K562 (cell line): ENCODE measurements around the gene NRAP. TPM values are rescaled to one million over a fixed set of nuclear protein-coding genes. Genes with fewer than 3 reads are reported as not detected.

Source experiments
- ARID3A ChIP-seq: IDR thresholded peaks from 2 replicates; pipeline ENCODE4 v1.6.1; 2012; ENCODE audit warnings: low read depth, low read length, improper control_type of control experiment, borderline replicate concordance
- CEBPB ChIP-seq: fragments of 450-650 bp; IDR thresholded peaks from 2 replicates; pipeline ENCODE4 v1.6.1; 2016; ENCODE audit warnings: missing genetic modification characterization, missing compliant biosample characterization
- DLX4 ChIP-seq: fragments of 250-450 bp; sonication (Bioruptor Pico); IDR thresholded peaks from 2 replicates; pipeline ENCODE4 v1.6.1; 2021; ENCODE audit warnings: mild to moderate bottlenecking
- GTF2B ChIP-seq: IDR thresholded peaks from 2 replicates; pipeline ENCODE4 v1.6.1; 2011; ENCODE audit not compliant: insufficient read length; ENCODE audit errors: extremely low read depth
- HNRNPH1 ChIP-seq: fragments of 200-400 bp; formaldehyde crosslinking; optimal IDR thresholded peaks from 2 replicates; pipeline ENCODE3; 2017; ENCODE audit warnings: low read depth, mild to moderate bottlenecking, low read length, moderate library complexity
- JUND ChIP-seq, 2 experiments: IDR thresholded peaks; 2 replicates in 1 of 2; 3 replicates in 1 of 2; pipeline ENCODE4 v1.6.1; 2011; ENCODE audit warnings: borderline replicate concordance in 2 of 2, low read depth in 2 of 2, low read length in 2 of 2, improper control_type of control experiment in 1 of 2, missing biosample characterization in 1 of 2, missing genetic modification characterization in 1 of 2, missing genetic modification reagents in 1 of 2
- KLF1 ChIP-seq: fragments of 450-650 bp; IDR thresholded peaks from 2 replicates; pipeline ENCODE4 v1.6.1; 2016; ENCODE audit warnings: missing genetic modification characterization, missing compliant biosample characterization
- MAFG ChIP-seq: fragments of 450-650 bp; conservative IDR thresholded peaks from 2 replicates; pipeline ENCODE4 v1.6.1; 2016; ENCODE audit warnings: missing genetic modification characterization, missing compliant biosample characterization
- NBN ChIP-seq: fragments of 450-650 bp; IDR thresholded peaks from 2 replicates; pipeline ENCODE4 v1.6.1; 2016; ENCODE audit warnings: low read depth, mild to moderate bottlenecking
- NCOA2 ChIP-seq, 2 experiments: fragments of 450-650 bp; IDR thresholded peaks; 2 replicates each; pipeline ENCODE4 v1.6.1; 2018; ENCODE audit warnings: mild to moderate bottlenecking in 2 of 2, moderate library complexity in 1 of 2; ENCODE audit not compliant: partially characterized antibody in 2 of 2
- NCOA4 ChIP-seq: fragments of 450-650 bp; IDR thresholded peaks from 2 replicates; pipeline ENCODE4 v1.6.1; 2018; ENCODE audit warnings: mild to moderate bottlenecking; ENCODE audit not compliant: partially characterized antibody
- NFE2 ChIP-seq: IDR thresholded peaks from 2 replicates; pipeline ENCODE4 v1.6.1; 2014; ENCODE audit warnings: antibody characterized with exemption, low read depth
- NR2F6 ChIP-seq: fragments of 450-650 bp; formaldehyde crosslinking; IDR thresholded peaks from 2 replicates; pipeline ENCODE4 v1.4.0; 2020; ENCODE audit warnings: mild to moderate bottlenecking
- SMARCC2 ChIP-seq: fragments of 450-650 bp; IDR thresholded peaks from 2 replicates; pipeline ENCODE4 v1.6.1; 2017; ENCODE audit warnings: antibody characterized with exemption, moderate library complexity, mild to moderate bottlenecking, low read depth
- ZNF263 ChIP-seq: sonication (generic); formaldehyde crosslinking; IDR thresholded peaks from 2 replicates; pipeline ENCODE4 v1.8.0; 2022; ENCODE audit warnings: mild to moderate bottlenecking, missing genetic modification reagents, borderline replicate concordance
- ZNF316 ChIP-seq: fragments of 450-650 bp; IDR thresholded peaks from 2 replicates; pipeline ENCODE4 v1.6.1; 2016
- polyA plus RNA-seq, 8 experiments: library from polyadenylated mRNA; depleted of rRNA in 4 of 8; stranded (reverse) in 5 of 8; unstranded in 3 of 8; fragments of >200 nt; fragmentation: Nextera tagmentation in 2 of 8; fragmentation: Illumina TruSeq in 1 of 8; extraction: Ambion mirVana in 2 of 8; extraction: Trizol in 1 of 8; gene quantifications; 2 replicates each; pipeline versions ENCODE4 v1.2.1 to v1.2.3, GENCODE V29; 2011 to 2014; ENCODE audit warnings: inconsistent platforms in 1 of 8, missing spikeins in 1 of 8
- total RNA-seq, 7 experiments: library from RNA; depleted of rRNA in 6 of 7; stranded (reverse); fragments of >200 nt in 6 of 7; fragmentation: Illumina TruSeq in 2 of 7; extraction: Trizol in 2 of 7; gene quantifications; 2 replicates each; pipeline versions ENCODE4 v1.2.1 to v1.2.3, GENCODE V29; 2011 to 2021; ENCODE audit warnings: low replicate concordance in 1 of 7
- TF ChIP-seq, protein P1 (sequence below), 3 experiments: fragments of 200-800 bp in 1 of 3; sonication (Bioruptor generic) in 1 of 3; sonication (generic) in 1 of 3; formaldehyde crosslinking in 1 of 3; IDR thresholded peaks; 2 replicates each; pipeline versions ENCODE4 v1.6.1 to v1.8.0; 2016 to 2022; ENCODE audit warnings: mild to moderate bottlenecking in 2 of 3, missing compliant biosample characterization in 2 of 3, missing genetic modification characterization in 2 of 3, missing genetic modification reagents in 1 of 3
- TF ChIP-seq, protein P2 (sequence below), 3 experiments: IDR thresholded peaks in 2 of 3; conservative IDR thresholded peaks in 1 of 3; 2 replicates each; pipeline ENCODE4 v1.5.1; 2011 to 2012; ENCODE audit warnings: low read length in 3 of 3, mild to moderate bottlenecking in 3 of 3, control low read depth in 2 of 3, improper control_type of control experiment in 1 of 3, inconsistent platforms in 1 of 3, low read depth in 1 of 3, mixed read lengths in 1 of 3, moderate library complexity in 1 of 3; ENCODE audit not compliant: insufficient read depth in 2 of 3

The NRAP gene
- total and polyA plus RNA-seq, 9 of the 15 experiments (the other 6 are each of a cell fraction or from before 2014, with no cell fraction given), result not detected

- TF ChIP-seq GTF2B (no peak), NBN (no peak), MAFG (peak; percentile 89), DLX4 (CRISPR knock-in tag) (no peak), NCOA2 (IDR thresholded peaks at IDR 0.05; ENCODE audit: partially characterized antibody in 2 of 2) (no peak), ZNF316 (peak; percentile 72), NFE2 (peak; percentile 84), NR2F6 (CRISPR knock-in tag) (no peak), NCOA4 (no peak), KLF1 (tag) (no peak), HNRNPH1 (no peak), CEBPB (tag) (no peak), ZNF263 (no peak), JUND (IDR thresholded peaks at IDR 0.05; ENCODE audit: borderline replicate concordance, low read depth, low read length) (0 out of 2 replicates have a peak, but pooled peaks have one; percentile 9), JUND (tag; IDR thresholded peaks at IDR 0.05; ENCODE audit: borderline replicate concordance, low read depth, low read length) (no peak), SMARCC2 (no peak), ARID3A (no peak)
- TF ChIP-seq, protein P1, sequence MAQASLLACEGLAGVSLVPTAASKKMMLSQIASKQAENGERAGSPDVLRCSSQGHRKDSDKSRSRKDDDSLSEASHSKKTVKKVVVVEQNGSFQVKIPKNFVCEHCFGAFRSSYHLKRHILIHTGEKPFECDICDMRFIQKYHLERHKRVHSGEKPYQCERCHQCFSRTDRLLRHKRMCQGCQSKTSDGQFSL (CRISPR knock-in tag; IDR thresholded peaks at IDR 0.05), result no peak
- TF ChIP-seq, protein P1 (tag; IDR thresholded peaks at IDR 0.05), result no peak
- TF ChIP-seq, protein P2, sequence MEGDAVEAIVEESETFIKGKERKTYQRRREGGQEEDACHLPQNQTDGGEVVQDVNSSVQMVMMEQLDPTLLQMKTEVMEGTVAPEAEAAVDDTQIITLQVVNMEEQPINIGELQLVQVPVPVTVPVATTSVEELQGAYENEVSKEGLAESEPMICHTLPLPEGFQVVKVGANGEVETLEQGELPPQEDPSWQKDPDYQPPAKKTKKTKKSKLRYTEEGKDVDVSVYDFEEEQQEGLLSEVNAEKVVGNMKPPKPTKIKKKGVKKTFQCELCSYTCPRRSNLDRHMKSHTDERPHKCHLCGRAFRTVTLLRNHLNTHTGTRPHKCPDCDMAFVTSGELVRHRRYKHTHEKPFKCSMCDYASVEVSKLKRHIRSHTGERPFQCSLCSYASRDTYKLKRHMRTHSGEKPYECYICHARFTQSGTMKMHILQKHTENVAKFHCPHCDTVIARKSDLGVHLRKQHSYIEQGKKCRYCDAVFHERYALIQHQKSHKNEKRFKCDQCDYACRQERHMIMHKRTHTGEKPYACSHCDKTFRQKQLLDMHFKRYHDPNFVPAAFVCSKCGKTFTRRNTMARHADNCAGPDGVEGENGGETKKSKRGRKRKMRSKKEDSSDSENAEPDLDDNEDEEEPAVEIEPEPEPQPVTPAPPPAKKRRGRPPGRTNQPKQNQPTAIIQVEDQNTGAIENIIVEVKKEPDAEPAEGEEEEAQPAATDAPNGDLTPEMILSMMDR (IDR thresholded peaks at IDR 0.05 in 2 of 3, conservative IDR thresholded peaks at IDR 0.05 in 1 of 3; ENCODE audit: insufficient read depth in 2 of 3, low read depth in 1 of 3, low read length in 3 of 3), result no peak
These were observed 77.9 kb downstream of the NRAP start (continued) for GRCh38 chr10:113585949-113586348.
